A673 (cell line): Measurements from ENCODE around the gene CBX1. TPM values are rescaled to one million over a fixed set of nuclear protein-coding genes. Genes with fewer than 3 reads are reported as not detected.

Source experiments
- BruUV-seq: library from RNA; stranded (reverse); fragments of 400-500 nt; replicated peaks from 2 replicates; lab custom pipeline; 2021; lab: Mats Ljungman, UMichigan
- CTCF ChIA-PET: fragments of 300-600 bp; sonication (Branson Sonifier 250); formaldehyde crosslinking; loops from one replicate; lab custom pipeline; 2022; ENCODE audit warnings: antibody characterized with exemption; lab: Charles Lee
- POLR2A ChIA-PET: fragments of 300-600 bp; sonication (Branson Sonifier 250); formaldehyde crosslinking; loops from one replicate; lab custom pipeline; 2022; ENCODE audit warnings: antibody characterized with exemption; ENCODE audit not compliant: low non-redundant PET; lab: Charles Lee
- DNase-seq: peaks from one replicate; pipeline ENCODE4 v3.0.0-alpha.2; 2015; ENCODE audit warnings: low spot score
- H3K27ac ChIP-seq: fragments of 200-600 bp; sonication (generic); 2 replicates; pipeline ENCODE4 v1.5.1; 2016; ENCODE audit warnings: mixed run types, low read depth, mild to moderate bottlenecking, mixed read lengths, antibody characterized with exemption, low read length; ENCODE audit not compliant: poor library complexity, severe bottlenecking
- H3K27me3 ChIP-seq: fragments of 200-600 bp; sonication (generic); replicated peaks from 2 replicates; pipeline ENCODE4 v1.6.1; 2017; ENCODE audit warnings: mixed run types, low read depth, mild to moderate bottlenecking, mixed read lengths, antibody characterized with exemption, low read length; ENCODE audit not compliant: insufficient read depth, poor library complexity
- H3K36me3 ChIP-seq: fragments of 200-600 bp; sonication (generic); 2 replicates; pipeline ENCODE4 v1.6.1; 2016; ENCODE audit warnings: mixed run types, mild to moderate bottlenecking, mixed read lengths, antibody characterized with exemption, low read length; ENCODE audit not compliant: insufficient read depth, poor library complexity, severe bottlenecking
- H3K4me1 ChIP-seq: fragments of 200-600 bp; sonication (generic); 2 replicates; pipeline ENCODE4 v1.6.1; 2017; ENCODE audit warnings: mixed run types, mild to moderate bottlenecking, mixed read lengths, antibody characterized with exemption, low read length; ENCODE audit not compliant: insufficient read depth, poor library complexity, severe bottlenecking
- H3K4me3 ChIP-seq: fragments of 200-600 bp; sonication (generic); 2 replicates; pipeline ENCODE4 v1.5.1; 2016; ENCODE audit warnings: low read depth, mixed run types, mild to moderate bottlenecking, mixed read lengths, low read length; ENCODE audit not compliant: poor library complexity, severe bottlenecking
- H3K9me3 ChIP-seq: fragments of 200-600 bp; sonication (generic); 2 replicates; pipeline ENCODE4 v1.6.1; 2016; ENCODE audit warnings: mixed run types, low read depth, mild to moderate bottlenecking, mixed read lengths, antibody characterized with exemption, low read length; ENCODE audit not compliant: poor library complexity, severe bottlenecking
- EZH2 ChIP-seq: fragments of 200-600 bp; sonication (generic); IDR thresholded peaks from 2 replicates; pipeline ENCODE4 v1.6.1; 2017; ENCODE audit warnings: borderline replicate concordance, low read depth, mild to moderate bottlenecking, mixed read lengths, antibody characterized with exemption, low read length; ENCODE audit not compliant: poor library complexity, severe bottlenecking
- intact Hi-C: fragments of 100-400 bp; cut with micrococcal nuclease; formaldehyde crosslinking; loops from one replicate; pipeline ENCODE4 v1.10.0; 2022; ENCODE audit not compliant: unreplicated experiment
- total RNA-seq: library from RNA; stranded (reverse); gene quantifications from 2 replicates; pipeline ENCODE4 v1.2.3, GENCODE V29; 2021
- TF ChIP-seq, protein P1 (sequence below): fragments of 300-800, 200-600 bp; sonication (generic); conservative IDR thresholded peaks from 2 replicates; pipeline ENCODE4 v1.5.1; 2017; ENCODE audit warnings: low read depth, mild to moderate bottlenecking, antibody characterized with exemption, low read length, moderate library complexity, mixed read lengths

The CBX1 gene
- total RNA-seq, 1 experiment from 2014 or later = 121 TPM

DNA sequence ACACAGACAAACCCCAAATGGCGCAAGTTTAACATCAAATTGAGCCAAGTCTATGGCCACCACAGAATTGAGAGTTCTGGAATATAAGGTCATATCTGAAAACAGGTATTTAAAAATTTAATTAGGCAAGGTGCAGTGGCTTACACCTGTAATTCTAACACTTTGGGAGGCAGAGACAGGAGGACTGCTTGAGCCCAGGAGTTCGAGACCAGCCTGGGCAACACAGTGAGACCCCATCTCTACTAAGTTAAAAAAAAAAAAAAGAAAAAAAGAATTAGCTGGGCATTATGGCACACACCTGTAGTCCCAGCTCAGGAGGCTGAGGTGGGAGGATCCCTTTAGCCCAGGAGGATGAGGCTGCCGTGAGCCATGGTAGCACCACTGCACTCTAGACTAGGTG is 34.0 kb downstream of the CBX1 start:
- H3K27ac ChIP-seq = no peak overlapping the region
- no peak overlapping the region for H3K4me3 ChIP-seq
- intact Hi-C loops = no loop called here
- H3K4me1 ChIP-seq = no peaks in the 10 kb centered on the region
- DNase-seq = no peak
- no peaks in the 10 kb centered on the region for H3K9me3 ChIP-seq
- H3K36me3 ChIP-seq = peaks cover 90% of the 10 kb centered on the region
- no peaks in the 10 kb centered on the region for H3K27me3 ChIP-seq
- ChIA-PET POLR2A (interaction anchor here (0.6 kb wide), 1 partner anchor 76 kb away, joined by 3 read pairs; no protein-coding TSS in a partner anchor), CTCF (interaction anchor here (1.6 kb wide), 1 partner anchor 12 kb away, joined by 7 read pairs; no protein-coding TSS in a partner anchor)
- no TSS peak for BruUV-seq
- no peak for TF ChIP-seq EZH2
- TF ChIP-seq, protein P1, sequence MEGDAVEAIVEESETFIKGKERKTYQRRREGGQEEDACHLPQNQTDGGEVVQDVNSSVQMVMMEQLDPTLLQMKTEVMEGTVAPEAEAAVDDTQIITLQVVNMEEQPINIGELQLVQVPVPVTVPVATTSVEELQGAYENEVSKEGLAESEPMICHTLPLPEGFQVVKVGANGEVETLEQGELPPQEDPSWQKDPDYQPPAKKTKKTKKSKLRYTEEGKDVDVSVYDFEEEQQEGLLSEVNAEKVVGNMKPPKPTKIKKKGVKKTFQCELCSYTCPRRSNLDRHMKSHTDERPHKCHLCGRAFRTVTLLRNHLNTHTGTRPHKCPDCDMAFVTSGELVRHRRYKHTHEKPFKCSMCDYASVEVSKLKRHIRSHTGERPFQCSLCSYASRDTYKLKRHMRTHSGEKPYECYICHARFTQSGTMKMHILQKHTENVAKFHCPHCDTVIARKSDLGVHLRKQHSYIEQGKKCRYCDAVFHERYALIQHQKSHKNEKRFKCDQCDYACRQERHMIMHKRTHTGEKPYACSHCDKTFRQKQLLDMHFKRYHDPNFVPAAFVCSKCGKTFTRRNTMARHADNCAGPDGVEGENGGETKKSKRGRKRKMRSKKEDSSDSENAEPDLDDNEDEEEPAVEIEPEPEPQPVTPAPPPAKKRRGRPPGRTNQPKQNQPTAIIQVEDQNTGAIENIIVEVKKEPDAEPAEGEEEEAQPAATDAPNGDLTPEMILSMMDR = no peak

DNA sequence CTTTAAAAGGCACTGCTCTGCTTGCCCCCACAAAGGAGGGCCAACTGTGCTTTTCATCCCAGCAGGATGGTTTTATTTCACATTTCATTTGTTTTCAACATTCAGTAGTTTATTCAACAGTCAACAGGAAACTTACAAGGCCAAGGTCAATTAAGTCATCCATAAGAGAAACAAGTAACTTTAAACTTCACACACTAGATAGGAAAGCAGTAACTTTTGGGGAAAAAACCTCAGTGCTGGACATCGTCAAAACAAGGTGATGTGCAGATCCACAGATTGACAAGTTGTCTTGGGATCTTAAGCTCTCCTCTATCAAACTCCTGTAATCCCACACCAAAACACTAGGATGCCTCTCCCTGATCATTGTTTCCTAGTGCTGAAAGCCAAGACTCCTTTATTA is 34.6 kb downstream of the CBX1 start:
- no peak overlapping the region for H3K27ac ChIP-seq
- ChIA-PET POLR2A (interaction anchor here (0.6 kb wide), 1 partner anchor 77 kb away, joined by 3 read pairs; no protein-coding TSS in a partner anchor), CTCF (interaction anchor here (1.6 kb wide), 1 partner anchor 12 kb away, joined by 7 read pairs; no protein-coding TSS in a partner anchor)
- TF ChIP-seq, protein P1 = no peak
- no peak for TF ChIP-seq EZH2
- no peak overlapping the region for H3K4me3 ChIP-seq
- no peaks in the 10 kb centered on the region for H3K9me3 ChIP-seq
- intact Hi-C loops = loop anchor here (1.0 kb wide), 1 partner anchor 12 kb away; no protein-coding TSS in a partner anchor
- DNase-seq = no peak
- H3K27me3 ChIP-seq = no peaks in the 10 kb centered on the region
- no peaks in the 10 kb centered on the region for H3K4me1 ChIP-seq
- no TSS peak for BruUV-seq
- peaks cover 91% of the 10 kb centered on the region for H3K36me3 ChIP-seq

DNA sequence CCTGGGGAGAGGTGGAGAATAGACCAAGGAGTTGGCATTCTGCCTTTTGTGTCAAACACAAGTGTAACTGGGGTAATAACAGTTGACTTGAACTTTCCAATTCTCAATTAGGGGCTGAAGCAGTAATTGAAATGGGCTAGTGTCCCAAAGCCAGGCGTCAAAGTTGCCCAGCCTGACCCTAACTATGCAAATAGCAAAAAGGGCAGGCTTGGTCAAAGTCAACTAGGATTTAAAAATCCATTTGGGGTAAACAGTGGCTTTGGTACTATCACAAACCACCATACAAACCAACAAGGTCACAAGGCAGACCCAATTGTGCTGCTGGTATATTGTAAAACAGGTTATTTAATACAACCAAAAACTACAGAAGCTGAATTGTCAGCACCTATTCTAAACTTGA is 35.1 kb downstream of the CBX1 start:
- no peaks in the 10 kb centered on the region for H3K4me1 ChIP-seq
- intact Hi-C loops = loop anchor here (1.0 kb wide), 1 partner anchor 12 kb away; no protein-coding TSS in a partner anchor
- no TSS peak for BruUV-seq
- DNase-seq = no peak
- no peak overlapping the region for H3K27ac ChIP-seq
- no peak overlapping the region for H3K4me3 ChIP-seq
- CTCF ChIA-PET = interaction anchor here (1.6 kb wide), 1 partner anchor 11 kb away, joined by 7 read pairs; no protein-coding TSS in a partner anchor
- H3K36me3 ChIP-seq = peaks cover 91% of the 10 kb centered on the region
- no peaks in the 10 kb centered on the region for H3K9me3 ChIP-seq
- POLR2A ChIA-PET = no interaction called here
- no peak for TF ChIP-seq EZH2
- TF ChIP-seq, protein P1 = no peak
- no peaks in the 10 kb centered on the region for H3K27me3 ChIP-seq
